Brain pericyte (primary cell): ENCODE measurements around the gene LRRC37B.
"Not testable (repeated sequence)": the region's sequence is repeated elsewhere in the genome, so short reads cannot be mapped to it uniquely, and the experiment has no call there.

ENCODE experiments used
- DNase-seq: peaks from one replicate; pipeline ENCODE4 v3.0.0-alpha.2; 2012; ENCODE audit warnings: low read depth, low spot score

Gene LRRC37B

DNA sequence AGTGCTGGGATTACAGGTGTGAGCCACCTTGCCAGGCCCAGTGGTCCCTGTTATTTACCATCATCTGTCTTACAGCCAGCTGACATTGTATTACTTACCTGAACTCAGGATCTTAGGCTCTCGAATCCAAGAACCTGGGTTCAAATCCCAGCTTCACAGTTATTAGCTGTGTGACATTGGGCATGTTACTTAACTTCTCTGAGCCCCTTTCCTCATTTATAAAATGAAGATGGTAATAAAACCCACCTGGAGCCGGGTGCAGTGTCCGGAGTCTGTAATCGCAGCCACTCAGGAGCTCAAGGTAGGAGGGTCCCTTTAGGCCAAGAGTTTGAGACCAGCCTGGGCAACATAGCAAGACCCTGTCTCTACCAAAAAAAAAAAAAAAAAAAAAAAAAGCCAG, 79.7 kb downstream of the LRRC37B start:
- DNase-seq = not testable (repeated sequence)

DNA sequence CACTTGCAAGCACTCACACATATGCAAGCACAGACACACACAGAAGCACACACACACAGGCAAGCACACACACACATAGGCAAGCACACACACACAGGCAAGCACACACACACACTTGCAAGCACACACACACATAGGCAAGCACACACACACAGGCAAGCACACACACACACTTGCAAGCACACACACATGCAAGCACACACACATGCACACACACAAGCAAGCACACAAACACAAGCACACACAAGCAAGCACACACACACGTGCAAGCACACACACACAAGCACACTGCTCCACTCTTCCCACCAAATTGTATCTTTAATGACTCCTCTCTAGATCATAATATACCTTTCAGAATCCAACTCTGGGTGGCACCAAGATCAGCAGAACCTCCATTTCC, 84.9 kb downstream of the LRRC37B start:
- not testable (repeated sequence) for DNase-seq

DNA sequence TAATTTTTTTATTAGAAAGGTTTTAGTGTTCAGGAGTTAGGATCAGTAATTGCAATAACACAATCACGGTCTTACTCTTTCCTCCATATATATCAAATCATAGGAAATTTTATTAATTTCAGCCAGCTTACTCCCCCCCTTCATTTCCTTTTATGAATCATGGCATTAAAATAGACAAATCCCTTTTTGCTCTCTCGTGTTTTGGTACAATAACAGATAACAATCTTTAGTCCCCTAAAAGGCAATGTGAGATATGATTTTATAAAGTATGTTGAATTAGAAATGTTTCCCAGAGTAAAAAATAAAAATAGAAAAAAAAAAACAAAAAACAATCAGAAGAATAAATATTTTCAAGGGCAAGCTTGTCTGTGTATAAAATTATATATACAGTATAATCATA, 92.5 kb downstream of the LRRC37B start:
- DNase-seq = no peak

DNA sequence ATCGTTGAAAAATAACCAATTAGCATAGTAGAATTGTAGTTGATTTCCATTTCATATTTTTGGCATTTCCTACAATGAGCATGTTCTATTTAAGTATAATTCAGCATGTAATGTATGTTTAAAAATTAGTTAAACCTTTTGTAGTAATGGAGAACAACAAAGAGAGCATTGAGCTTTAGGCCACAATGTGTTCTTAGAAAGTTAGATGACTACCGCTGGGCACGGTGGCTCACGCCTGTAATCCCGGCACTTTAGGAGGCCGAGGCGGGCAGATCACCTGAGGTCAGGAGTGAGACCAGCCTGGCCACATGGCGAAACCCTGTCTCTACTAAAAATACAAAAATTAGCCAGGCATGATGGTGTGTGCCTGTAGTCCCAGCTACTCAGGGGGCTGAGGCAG, 93.1 kb downstream of the LRRC37B start:
- not testable (repeated sequence) for DNase-seq

DNA sequence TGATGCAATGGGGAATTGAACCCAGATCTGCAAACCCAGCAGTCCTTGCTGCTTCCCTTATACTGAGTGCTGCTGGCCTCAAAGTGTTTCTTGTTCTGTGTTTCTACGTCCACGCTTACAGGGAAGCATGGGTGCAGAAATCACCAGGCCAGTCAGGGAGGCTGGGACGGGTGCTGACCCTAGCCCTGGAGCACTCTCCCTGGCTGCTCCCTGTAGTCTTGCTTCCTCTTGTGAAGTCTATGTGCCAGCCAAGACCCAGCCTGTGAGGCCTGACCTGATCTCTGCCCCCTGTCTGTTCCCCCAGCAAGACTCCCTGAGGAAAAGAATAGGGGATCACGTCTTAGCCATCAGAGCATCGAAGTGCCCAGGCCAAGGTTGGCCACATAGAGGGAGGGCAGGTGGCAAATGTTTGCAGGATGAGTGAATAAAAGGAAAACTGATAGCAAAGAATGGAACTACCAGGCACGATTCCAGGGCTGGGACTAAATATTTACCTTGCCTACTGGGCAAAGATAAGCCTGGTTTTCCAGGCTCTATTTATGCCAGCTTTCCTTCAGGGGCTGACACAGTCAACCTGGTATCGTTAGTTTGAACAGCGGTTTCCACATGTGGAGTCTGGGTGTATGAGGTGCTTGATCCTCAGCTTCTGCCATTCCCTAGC, 93.9 kb downstream of the LRRC37B start:
- no peak for DNase-seq

DNA sequence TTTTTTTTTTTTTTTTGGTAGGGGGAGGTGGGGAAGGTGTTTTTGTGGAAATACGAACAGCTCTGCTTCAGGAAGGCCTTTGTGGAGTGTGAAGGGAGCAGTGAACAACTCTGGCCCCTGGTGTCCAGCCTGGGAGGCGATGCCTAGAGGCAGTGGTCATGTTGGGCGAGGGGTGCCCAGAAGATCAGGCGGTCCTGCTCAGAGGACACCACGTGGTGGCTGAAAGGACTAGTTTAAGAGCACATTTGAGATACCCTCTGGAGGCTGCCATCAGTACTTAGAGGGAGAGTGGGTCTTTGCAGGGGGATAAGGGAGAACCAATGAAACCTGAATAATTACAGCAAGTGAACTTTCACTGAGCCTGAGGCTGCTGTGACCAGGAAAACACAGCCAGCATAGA, 95.0 kb downstream of the LRRC37B start:
- no peak for DNase-seq

DNA sequence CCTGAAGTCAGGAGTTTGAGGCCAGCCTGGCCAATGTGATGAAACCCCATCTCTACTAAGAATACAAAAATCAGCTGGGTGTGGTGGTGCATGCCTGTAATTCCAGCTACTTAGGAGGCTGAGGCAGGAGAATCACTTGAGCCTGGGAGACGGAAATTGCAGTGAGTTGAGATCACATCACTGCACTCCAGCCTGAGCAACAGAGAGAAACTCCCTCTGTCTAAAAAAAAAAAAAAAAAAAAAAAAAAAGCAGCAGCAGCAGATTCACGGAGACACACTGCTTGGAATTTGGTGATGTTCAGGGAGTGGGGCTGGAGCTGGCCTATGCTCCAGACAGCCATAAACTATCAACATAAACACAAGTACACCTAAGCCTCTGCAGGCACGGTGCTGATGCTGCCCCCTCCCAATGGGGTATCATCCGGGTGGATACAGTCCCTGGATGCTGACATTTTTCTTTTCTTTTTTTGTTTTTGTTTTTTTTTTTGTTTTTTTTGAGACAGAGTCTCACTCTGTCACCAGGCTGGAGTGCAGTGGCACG, 95.5 kb downstream of the LRRC37B start:
- DNase-seq = no peak
